ENCODE results near the gene KLK4.

- TF ChIP-seq POLR2A (IDR thresholded peaks at IDR 0.05) (no peak), CTCF (IDR thresholded peaks at IDR 0.05) (no peak)
Observed at GRCh38 chr19:50926144-50926543, 14.9 kb upstream of the KLK4 start.

Measured in adrenal gland (tissue), 5 donors.